Right forelimb (tissue), 1 donor: ENCODE measurements around the gene ADARB1.

Source experiments
- DNase-seq: peaks from one replicate; pipeline ENCODE4 v3.0.0-alpha.2; 2018

Gene ADARB1

DNA sequence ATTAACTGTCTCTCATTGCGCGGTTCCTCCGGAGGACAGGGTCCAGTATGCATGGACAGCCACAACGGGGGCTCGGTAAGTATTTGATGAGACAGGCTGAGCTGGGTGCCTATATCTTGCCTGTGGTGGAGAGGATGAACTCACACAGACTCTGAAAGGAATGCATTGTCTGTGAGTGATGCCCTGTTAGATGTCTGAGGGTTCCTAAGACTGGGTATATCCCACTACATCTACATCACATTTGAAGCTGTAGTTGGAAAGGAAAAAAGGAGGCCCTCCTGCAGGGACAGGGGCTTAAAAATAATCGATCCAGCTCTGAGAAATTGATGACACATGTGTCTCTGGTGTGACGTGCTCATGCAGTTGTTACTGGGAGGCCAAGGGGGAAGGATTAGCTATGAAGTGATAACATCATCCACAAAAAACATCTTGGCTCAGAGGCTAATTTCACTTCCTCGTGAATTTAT, 1.9 kb downstream of the ADARB1 start:
- no peak for DNase-seq

- no peak for DNase-seq
These were observed 4.0 kb downstream of the ADARB1 start for GRCh38 chr21:45078371-45078770.

- DNase-seq, result no peak
These were observed 4.5 kb downstream of the ADARB1 start for GRCh38 chr21:45078877-45079281.

DNA sequence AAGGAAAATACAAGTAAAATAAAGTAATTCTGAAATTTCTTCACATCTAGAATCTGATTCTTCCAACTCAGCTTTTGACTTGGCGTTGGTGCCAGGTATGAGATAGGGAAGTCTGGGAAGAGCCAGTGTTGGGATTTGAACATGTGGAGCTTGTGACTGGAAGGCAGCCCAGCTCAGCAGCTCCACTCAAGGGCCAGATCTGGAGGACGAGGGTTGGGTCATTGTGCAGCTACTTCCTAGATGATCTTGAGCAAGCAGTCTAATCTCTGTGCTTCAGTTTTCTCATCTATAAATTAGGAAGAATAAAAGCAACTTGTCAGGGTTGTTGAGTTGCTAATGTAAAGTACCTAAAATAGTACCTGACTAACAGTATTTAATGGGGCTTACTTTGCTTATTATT, 5.0 kb downstream of the ADARB1 start:
- no peak for DNase-seq

GRCh38 chr21:45080232-45080631, 5.9 kb downstream of the ADARB1 start:
- no peak for DNase-seq

DNA sequence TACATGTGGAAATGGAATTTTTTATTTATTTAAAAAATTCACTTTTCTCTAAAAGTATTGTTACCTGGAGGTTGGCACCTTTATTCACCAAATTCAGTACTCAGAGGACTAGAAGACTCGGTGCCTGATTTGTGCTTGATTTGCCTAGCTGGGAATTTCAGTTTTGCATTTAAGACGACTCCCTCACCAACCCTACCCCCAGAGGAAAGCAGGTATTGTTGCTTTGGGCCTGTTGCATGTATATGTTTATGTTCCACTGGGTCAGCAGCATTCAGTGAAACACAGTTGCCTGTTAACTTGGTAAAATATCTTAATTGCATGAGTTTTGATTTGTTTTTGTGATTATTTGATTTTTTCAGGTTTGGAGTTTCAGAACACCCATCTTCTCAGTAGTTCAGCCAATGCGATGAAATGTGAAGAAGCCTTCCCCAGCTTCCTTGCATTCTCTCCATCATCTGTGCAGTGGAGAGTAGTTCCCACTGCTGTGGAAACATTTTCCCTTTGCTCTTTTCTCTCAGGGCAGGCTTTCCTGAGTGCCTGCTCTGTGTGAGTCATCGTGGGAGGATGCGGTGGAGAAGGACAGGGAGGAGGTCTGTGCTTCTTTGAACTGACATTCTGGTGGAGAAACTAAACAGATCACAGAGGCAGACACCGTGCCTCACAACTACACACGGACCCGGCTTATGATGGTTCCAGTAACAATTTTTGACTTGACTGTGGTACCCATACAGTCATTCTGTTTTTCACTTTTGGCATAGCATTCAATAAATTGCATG, 6.4 kb downstream of the ADARB1 start:
- DNase-seq, result no peak

DNA sequence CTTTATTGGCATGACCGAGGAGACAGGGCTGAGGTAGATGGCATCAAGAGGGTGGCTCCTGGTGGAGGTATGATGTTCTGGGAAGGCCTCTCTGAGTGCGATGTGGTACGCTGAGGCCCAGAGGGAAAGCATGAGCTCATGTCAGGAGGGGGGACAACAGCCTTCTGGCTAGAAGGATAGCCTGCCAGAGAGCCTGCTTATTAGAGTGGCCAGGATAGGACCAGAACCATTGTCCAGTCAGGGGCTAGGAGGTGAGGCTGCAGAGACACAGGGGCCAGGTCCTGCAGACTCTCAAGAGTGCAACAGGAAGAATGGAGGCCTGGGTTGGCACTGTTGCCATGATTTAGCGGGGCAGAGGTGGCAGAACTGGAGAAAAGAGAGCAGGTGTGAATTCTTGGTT, 7.3 kb downstream of the ADARB1 start:
- DNase-seq, result no peak

DNA sequence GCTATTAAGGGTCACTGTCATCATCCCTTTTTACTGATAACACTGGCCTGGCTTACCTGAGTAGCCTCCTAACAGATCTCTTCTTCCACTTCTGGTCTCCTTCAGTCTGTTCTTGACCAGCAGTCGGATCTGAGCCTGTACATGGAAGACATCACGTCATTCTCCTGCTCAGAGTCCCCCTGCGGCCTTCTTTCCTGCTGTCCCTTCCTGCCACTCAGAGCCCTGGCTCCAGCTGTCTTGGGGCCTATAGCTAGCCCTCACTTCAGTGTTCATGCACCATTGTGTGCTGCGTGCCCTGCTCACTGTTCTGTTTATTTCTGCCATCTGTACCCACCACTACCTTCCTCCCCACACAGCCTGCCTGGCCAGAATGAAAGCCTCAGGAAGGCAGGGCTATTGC, 8.4 kb downstream of the ADARB1 start:
- DNase-seq, result no peak

GRCh38 chr21:45084121-45084520, 9.7 kb downstream of the ADARB1 start:
- DNase-seq, result no peak

- no peak for DNase-seq
These were observed 10.6 kb downstream of the ADARB1 start for GRCh38 chr21:45084881-45085536.

DNA sequence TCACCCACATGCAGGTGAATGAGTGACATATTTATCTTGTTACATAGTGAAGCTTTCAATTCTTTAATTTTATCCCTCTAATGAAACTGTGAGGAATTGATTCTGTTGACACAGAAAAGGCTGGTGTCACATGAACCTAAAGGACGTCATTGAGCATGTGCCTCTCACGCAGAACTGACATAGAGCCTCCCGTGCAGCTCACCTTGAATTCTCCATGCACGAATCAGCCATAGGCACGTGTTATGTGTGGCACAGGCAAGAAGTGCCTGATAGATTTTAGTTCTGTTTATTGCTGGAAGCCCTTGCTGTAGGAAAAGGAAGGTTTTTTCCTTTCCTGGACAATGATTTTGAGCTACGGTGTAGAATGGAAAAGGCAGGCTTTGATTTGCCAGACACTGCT, 11.3 kb downstream of the ADARB1 start:
- no peak for DNase-seq

DNA sequence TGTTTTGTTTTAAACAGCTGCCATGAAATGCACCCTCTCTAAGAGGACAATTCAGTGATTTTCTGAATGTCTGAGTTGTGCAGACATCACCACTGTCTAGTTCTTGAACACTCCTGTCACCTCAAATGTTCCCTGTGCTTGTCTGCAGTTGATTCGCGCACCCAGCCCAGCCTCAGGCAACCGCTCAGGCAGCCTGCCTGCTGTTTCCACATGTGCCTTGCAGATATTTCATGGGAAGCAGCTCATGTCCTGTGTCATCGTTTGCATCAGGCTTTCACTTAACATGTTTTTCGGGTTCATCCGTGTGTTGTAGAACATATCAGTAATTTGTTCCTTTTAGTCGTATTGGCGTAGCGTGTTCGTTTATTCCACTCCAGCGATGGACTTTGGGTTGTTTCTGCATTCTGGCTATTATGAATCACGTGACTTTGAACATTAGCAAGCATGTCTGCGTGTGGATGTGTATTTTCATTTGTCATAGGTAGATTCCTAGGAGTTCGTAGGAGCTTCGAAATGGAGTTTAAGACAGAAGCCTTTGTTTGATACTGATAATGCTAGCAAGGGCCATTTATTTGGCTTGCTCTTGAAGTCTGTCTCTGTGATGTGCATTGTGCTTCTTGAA, 12.1 kb downstream of the ADARB1 start:
- no peak for DNase-seq

- DNase-seq, result no peak
These were observed 12.8 kb downstream of the ADARB1 start for GRCh38 chr21:45087022-45087823.

DNA sequence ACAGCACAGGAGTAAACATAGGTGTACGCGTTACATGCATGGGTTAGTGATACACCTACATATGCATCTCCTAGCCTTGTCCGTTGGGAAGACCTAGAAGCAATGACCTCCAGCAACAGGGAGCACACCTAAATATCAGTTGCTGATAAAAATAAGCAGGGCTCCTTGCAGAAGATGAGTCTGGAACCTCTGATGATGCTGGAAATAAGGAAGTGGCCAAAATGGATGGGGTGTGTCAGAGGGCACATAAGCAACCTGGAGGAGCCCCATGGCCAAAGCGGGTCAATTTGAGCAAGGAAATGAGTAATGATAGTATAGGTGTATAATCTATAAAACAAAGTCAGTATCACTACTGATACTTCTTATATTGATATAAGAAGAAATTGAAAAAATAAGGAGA, 13.7 kb downstream of the ADARB1 start:
- no peak for DNase-seq

- DNase-seq, result no peak
These were observed 14.3 kb downstream of the ADARB1 start for GRCh38 chr21:45088729-45089128.

DNA sequence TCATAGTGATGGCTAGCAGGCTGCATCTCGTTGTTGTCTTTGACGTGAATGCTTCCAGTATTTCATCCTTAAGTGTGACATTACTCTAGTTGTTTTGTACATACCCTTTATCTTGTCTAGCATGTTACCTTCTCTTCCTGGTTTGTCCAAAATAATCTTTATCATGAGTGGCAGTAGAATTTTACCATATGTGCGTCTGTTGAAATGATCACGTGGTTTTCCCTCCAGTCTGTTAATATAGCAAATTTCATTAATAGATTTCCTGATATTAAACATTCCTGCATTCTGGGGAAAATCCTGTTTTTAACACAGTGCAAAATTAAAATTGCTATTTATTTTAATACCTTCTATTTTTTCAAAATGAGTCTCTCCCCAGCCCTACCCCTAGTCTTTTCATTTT, 15.6 kb downstream of the ADARB1 start:
- DNase-seq, result no peak

GRCh38 chr21:45090966-45091365, 16.6 kb downstream of the ADARB1 start:
- DNase-seq, result no peak

- no peak for DNase-seq
These were observed 17.4 kb downstream of the ADARB1 start for GRCh38 chr21:45091550-45092322.

DNA sequence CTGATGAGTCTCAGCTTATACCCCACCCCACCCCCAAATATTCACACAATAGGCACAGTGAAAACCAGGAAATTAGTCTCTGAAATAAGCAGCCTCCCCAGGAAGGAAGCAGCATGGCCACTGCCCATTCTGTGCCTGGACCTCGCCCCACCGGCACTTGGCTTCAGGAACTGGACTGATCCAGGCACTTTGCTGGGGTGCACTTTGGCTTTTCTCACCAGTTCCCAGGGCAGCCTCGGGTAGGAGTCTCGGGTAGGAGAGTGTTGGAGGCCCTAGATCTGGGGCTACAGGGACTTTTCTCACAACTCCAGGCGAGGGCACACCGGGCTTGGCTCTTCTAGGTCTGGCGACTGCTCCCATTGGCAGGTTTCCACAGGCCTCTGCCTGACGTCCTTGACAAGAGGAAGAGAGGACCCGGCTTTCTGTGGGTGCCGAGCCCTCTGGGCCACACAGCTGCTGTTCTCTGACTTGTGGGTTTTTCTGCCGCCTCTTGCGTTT, 18.7 kb downstream of the ADARB1 start:
- DNase-seq, result no peak

DNA sequence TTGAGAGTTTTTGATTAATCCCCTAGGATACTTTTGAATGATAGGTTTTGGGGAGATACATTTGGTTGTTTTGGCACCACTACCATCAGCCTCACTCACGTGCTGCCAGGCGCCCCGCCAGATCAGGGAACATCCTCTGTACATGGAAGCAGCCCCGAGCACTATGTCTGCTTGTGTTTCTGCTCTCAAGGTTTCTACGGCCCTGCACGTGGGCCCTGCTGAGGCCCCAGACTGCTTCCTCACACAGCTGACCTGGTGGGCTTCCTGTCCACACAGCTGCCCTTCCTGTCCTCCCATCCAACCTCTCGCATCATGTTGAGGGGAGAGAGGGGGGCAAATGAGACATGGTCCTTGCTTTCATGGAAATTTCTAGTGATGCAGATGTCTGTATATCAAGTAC, 20.0 kb downstream of the ADARB1 start:
- no peak for DNase-seq

- DNase-seq, result no peak
These were observed 21.1 kb downstream of the ADARB1 start for GRCh38 chr21:45095505-45095904.

DNA sequence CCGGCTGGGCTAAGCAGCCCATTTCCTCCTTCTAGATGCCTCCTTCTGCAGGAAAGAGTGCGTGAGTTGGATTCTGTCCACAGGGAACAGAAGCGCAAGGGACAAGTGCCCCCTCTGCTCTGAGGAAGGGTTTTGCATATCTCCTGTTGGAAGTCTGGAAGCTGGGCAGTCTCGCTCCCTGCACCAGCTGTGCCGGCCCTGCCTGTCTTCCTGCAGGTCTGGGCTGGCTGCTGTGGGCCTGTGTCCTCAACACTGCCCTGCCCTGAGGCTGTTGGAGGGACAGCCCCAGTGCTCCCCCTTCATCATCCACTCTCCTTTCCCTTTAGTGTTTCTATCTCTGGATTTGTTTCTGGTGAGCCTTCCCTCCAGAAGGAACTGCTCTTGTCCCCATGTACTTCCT, 21.8 kb downstream of the ADARB1 start:
- DNase-seq, result no peak
